CD4-positive, alpha-beta memory T cell (primary cell): ENCODE measurements around the gene PRXL2A. TPM values are rescaled to one million over a fixed set of nuclear protein-coding genes. Genes with fewer than 3 reads are reported as not detected.
"Not testable (repeated sequence)": the region's sequence is repeated elsewhere in the genome, so short reads cannot be mapped to it uniquely, and the experiment has no call there.

ENCODE experiments used
- CTCF ChIA-PET: fragments of 350-600 bp; sonication (Branson Sonifier 250); formaldehyde crosslinking; loops from one replicate; lab custom pipeline; 2021; ENCODE audit warnings: inconsistent platforms; ENCODE audit not compliant: partially characterized antibody; lab: Charles Lee
- POLR2A ChIA-PET: fragments of 350-600 bp; sonication (Branson Sonifier 250); formaldehyde crosslinking; loops from one replicate; lab custom pipeline; 2021; ENCODE audit not compliant: partially characterized antibody; lab: Charles Lee
- DNase-seq, 5 donors: peaks; one replicate each; pipeline versions ENCODE4 v3.0.0 to v3.0.0-alpha.2; 2020 to 2022; ENCODE audit warnings: mixed read lengths in 1 of 5
- H3K27ac ChIP-seq: one replicate; pipeline ENCODE4 v1.7.0; 2013; ENCODE audit warnings: low read depth, low read length
- H3K27me3 ChIP-seq: 2 replicates; pipeline ENCODE4 v1.7.0; 2013; ENCODE audit warnings: mild to moderate bottlenecking, low read length, moderate library complexity; ENCODE audit not compliant: insufficient read depth
- H3K36me3 ChIP-seq: 2 replicates; pipeline ENCODE4 v1.7.0; 2013; ENCODE audit warnings: mild to moderate bottlenecking, low read length, moderate library complexity; ENCODE audit not compliant: insufficient read depth
- H3K4me1 ChIP-seq: 2 replicates; pipeline ENCODE4 v1.7.0; 2013; ENCODE audit warnings: mild to moderate bottlenecking, low read length, moderate library complexity; ENCODE audit not compliant: insufficient read depth
- H3K4me3 ChIP-seq, 2 donors: one replicate each; pipeline ENCODE4 v1.7.0; 2013; ENCODE audit warnings: low read length in 2 of 2, mild to moderate bottlenecking in 1 of 2
- H3K9me3 ChIP-seq, 2 donors: one replicate each; pipeline ENCODE4 v1.7.0; 2013; ENCODE audit warnings: low read length in 2 of 2, control low read depth in 1 of 2; ENCODE audit not compliant: control insufficient read depth in 1 of 2
- H3K27ac Mint-ChIP-seq, 7 donors: one replicate each; pipeline ENCODE4 v1.8.0; 2020 to 2021; ENCODE audit warnings: mixed read lengths in 7 of 7, mild to moderate bottlenecking in 6 of 7, inconsistent platforms in 3 of 7, moderate library complexity in 3 of 7
- H3K27me3 Mint-ChIP-seq, 2 donors: one replicate each; pipeline ENCODE4 v1.8.0; 2020 to 2021; ENCODE audit warnings: mixed read lengths in 2 of 2
- H3K36me3 Mint-ChIP-seq, 2 donors: one replicate each; pipeline ENCODE4 v1.8.0; 2020 to 2021; ENCODE audit warnings: mixed read lengths in 2 of 2, inconsistent platforms in 1 of 2, mild to moderate bottlenecking in 1 of 2
- H3K4me1 Mint-ChIP-seq, 4 donors: one replicate each; pipeline ENCODE4 v1.8.0; 2020 to 2021; ENCODE audit warnings: mixed read lengths in 4 of 4, mild to moderate bottlenecking in 1 of 4
- H3K4me3 Mint-ChIP-seq, 8 donors: one replicate each; pipeline ENCODE4 v1.8.0; 2020 to 2021; ENCODE audit warnings: mixed read lengths in 8 of 8, mild to moderate bottlenecking in 7 of 8, moderate library complexity in 6 of 8, inconsistent platforms in 3 of 8
- H3K9me3 Mint-ChIP-seq, 8 donors: one replicate each; pipeline ENCODE4 v1.8.0; 2020 to 2021; ENCODE audit warnings: mixed read lengths in 8 of 8, mild to moderate bottlenecking in 5 of 8, inconsistent platforms in 3 of 8, moderate library complexity in 1 of 8
- intact Hi-C: fragments of 100-400 bp; cut with micrococcal nuclease; formaldehyde crosslinking; loops from one replicate; pipeline ENCODE4 v1.15.1; 2023
- polyA plus RNA-seq, 2 donors: library from polyadenylated mRNA; unstranded; fragments of 300-500 nt; fragmentation: Illumina TruSeq; gene quantifications; one replicate each; pipeline ENCODE4 v1.2.3, GENCODE V29; 2021
- total RNA-seq, 2 experiments: library from RNA; stranded (reverse); gene quantifications; one replicate each; pipeline ENCODE4 v1.2.3, GENCODE V29; 2021

PRXL2A gene
- total and polyA plus RNA-seq, 4 experiments from 2014 or later = 3.6 to 6.0 (median 4.2) TPM

GRCh38 chr10:80477813-80478212 lies 69.5 kb downstream of the PRXL2A start:
- POLR2A ChIA-PET = interaction anchor here (1.5 to 28.7 kb wide), 6 partner anchors 9 to 26 kb away, joined by 4 to 906 read pairs (median 16); partner anchors contain the start of gene TSPAN14
- intact Hi-C loops = no loop called here
- H3K27ac Mint-ChIP-seq = peak overlapping the region; percentile 61 to 91 (median 76)

GRCh38 chr10:80480373-80480772 lies 72.0 kb downstream of the PRXL2A start:
- DNase-seq = peak in 1 of 5 donors; percentile 4
- H3K27ac ChIP-seq, H3K9me3 ChIP-seq, H3K27me3 Mint-ChIP-seq, H3K4me3 ChIP-seq, intact Hi-C loops, H3K27me3 ChIP-seq, CTCF ChIA-PET: not testable (repeated sequence)
- H3K9me3 Mint-ChIP-seq = peaks cover 0 to 11% (median 3%) of the 10 kb centered on the region in 8 donors
- POLR2A ChIA-PET = interaction anchor here (1.1 to 14.7 kb wide), 2 partner anchors 16 to 17 kb away, joined by 3 to 906 read pairs; partner anchors contain the start of gene TSPAN14
- peaks cover 79% of the 10 kb centered on the region for H3K4me1 ChIP-seq
- peaks cover 53 to 82% (median 70%) of the 10 kb centered on the region in 4 donors for H3K4me1 Mint-ChIP-seq
- peaks cover 16% of the 10 kb centered on the region for H3K36me3 ChIP-seq
- peak overlapping the region in 6 of 7 donors; percentile 52 to 87 (median 74) for H3K27ac Mint-ChIP-seq
- peak overlapping the region in 1 of 8 donors; percentile 73 for H3K4me3 Mint-ChIP-seq
- H3K36me3 Mint-ChIP-seq = peaks cover 50 to 52% of the 10 kb centered on the region in 2 donors

More at GRCh38 chr10:80477813-80478212, 69.5 kb downstream of the PRXL2A start:
- Mint-ChIP-seq H3K9me3 (peaks cover 0 to 11% (median 3%) of the 10 kb centered on the region in 8 donors), H3K4me1 (peaks cover 51 to 82% (median 69%) of the 10 kb centered on the region in 4 donors), H3K27me3 (no peaks in the 10 kb centered on the region), H3K4me3 (peak overlapping the region in 4 of 8 donors; percentile 7 to 68 (median 54)), H3K36me3 (peaks cover 54 to 61% of the 10 kb centered on the region in 2 donors)
- Histone ChIP-seq H3K27me3 (no peaks in the 10 kb centered on the region), H3K27ac (no peak overlapping the region), H3K9me3 (no peaks in the 10 kb centered on the region), H3K36me3 (peaks cover 25% of the 10 kb centered on the region), H3K4me3 (no peak overlapping the region), H3K4me1 (peaks cover 79% of the 10 kb centered on the region)
- CTCF ChIA-PET = interaction anchor here (0.9 to 2.4 kb wide), 9 partner anchors 9 to 33 kb away, joined by 3 to 7 read pairs (median 6); no protein-coding TSS in a partner anchor
- peak in 1 of 5 donors; percentile 47 for DNase-seq

GRCh38 chr10:80480852-80481251 lies 72.5 kb downstream of the PRXL2A start:
- Mint-ChIP-seq H3K27me3 (no peaks in the 10 kb centered on the region), H3K4me3 (peak overlapping the region in 3 of 8 donors; percentile 32 to 57 (median 50)), H3K4me1 (peaks cover 56 to 82% (median 71%) of the 10 kb centered on the region in 4 donors), H3K36me3 (peaks cover 50 to 52% of the 10 kb centered on the region in 2 donors), H3K9me3 (peaks cover 0 to 11% (median 3%) of the 10 kb centered on the region in 8 donors), H3K27ac (peak overlapping the region; percentile 30 to 90 (median 69))
- CTCF ChIA-PET = interaction anchor here (1.8 to 2.5 kb wide), 2 partner anchors 15 to 25 kb away, joined by 4 to 10 read pairs; no protein-coding TSS in a partner anchor
- Histone ChIP-seq H3K27me3 (no peaks in the 10 kb centered on the region), H3K4me3 (no peak overlapping the region), H3K4me1 (peaks cover 79% of the 10 kb centered on the region), H3K27ac (no peak overlapping the region), H3K36me3 (peaks cover 14% of the 10 kb centered on the region), H3K9me3 (no peaks in the 10 kb centered on the region)
- POLR2A ChIA-PET = interaction anchor here (1.1 to 14.7 kb wide), 2 partner anchors 16 to 17 kb away, joined by 3 to 906 read pairs; partner anchors contain the start of gene TSPAN14
- intact Hi-C loops = no loop called here
- DNase-seq = peak in 1 of 5 donors; percentile 9

GRCh38 chr10:80484243-80484642 lies 75.9 kb downstream of the PRXL2A start:
- Histone ChIP-seq H3K4me1 (peaks cover 84% of the 10 kb centered on the region), H3K36me3 (peaks cover 8% of the 10 kb centered on the region), H3K4me3 (no peak overlapping the region), H3K9me3 (no peaks in the 10 kb centered on the region), H3K27ac (peak overlapping the region; percentile 74), H3K27me3 (no peaks in the 10 kb centered on the region)
- peak overlapping the region; percentile 83 to 97 (median 95) for H3K27ac Mint-ChIP-seq
- H3K4me1 Mint-ChIP-seq = peaks cover 72 to 91% (median 82%) of the 10 kb centered on the region in 4 donors
- ChIA-PET POLR2A (interaction anchor here (1.0 to 14.7 kb wide), 5 partner anchors 9 to 76 kb away, joined by 5 to 906 read pairs (median 14); partner anchors contain the start of genes PRXL2A and TSPAN14), CTCF (interaction anchor here (0.7 to 10.8 kb wide), 11 partner anchors 9 to 106 kb away, joined by 3 to 201 read pairs (median 5); no protein-coding TSS in a partner anchor)
- intact Hi-C loops = loop anchor here (1.0 kb wide), 1 partner anchor 13 kb away; no protein-coding TSS in a partner anchor
- DNase-seq = peak in 1 of 5 donors; percentile 53
- no peaks in the 10 kb centered on the region for H3K27me3 Mint-ChIP-seq
- H3K36me3 Mint-ChIP-seq = peaks cover 34 to 41% of the 10 kb centered on the region in 2 donors
- H3K9me3 Mint-ChIP-seq = peaks cover 0 to 3% (median 0%) of the 10 kb centered on the region in 8 donors
- H3K4me3 Mint-ChIP-seq = peak overlapping the region; percentile 67 to 93 (median 82)

- Histone ChIP-seq H3K27me3 (no peaks in the 10 kb centered on the region), H3K36me3 (peaks cover 11% of the 10 kb centered on the region), H3K9me3 (no peaks in the 10 kb centered on the region), H3K27ac (peak overlapping the region; percentile 74), H3K4me3 (peak overlapping the region in 1 of 2 donors; percentile 51), H3K4me1 (peaks cover 89% of the 10 kb centered on the region)
- POLR2A ChIA-PET = interaction anchor here (1.0 to 14.7 kb wide), 6 partner anchors 8 to 77 kb away, joined by 5 to 906 read pairs (median 10); partner anchors contain the start of genes PRXL2A and TSPAN14
- Mint-ChIP-seq H3K27me3 (no peaks in the 10 kb centered on the region), H3K4me1 (peaks cover 76 to 95% (median 86%) of the 10 kb centered on the region in 4 donors), H3K9me3 (peaks cover 0 to 3% (median 0%) of the 10 kb centered on the region in 8 donors), H3K36me3 (peaks cover 39 to 43% of the 10 kb centered on the region in 2 donors), H3K4me3 (peak overlapping the region; percentile 67 to 93 (median 78)), H3K27ac (peak overlapping the region; percentile 83 to 97 (median 94))
- DNase-seq = peak in 4 of 5 donors; percentile 40 to 52 (median 44)
- CTCF ChIA-PET = interaction anchor here (1.1 to 10.8 kb wide), 10 partner anchors 8 to 107 kb away, joined by 3 to 201 read pairs (median 7); no protein-coding TSS in a partner anchor
- intact Hi-C loops = loop anchor here (1.0 kb wide), 3 partner anchors 10 to 18 kb away; no protein-coding TSS in a partner anchor
Measured at GRCh38 chr10:80484676-80485075, 76.3 kb downstream of the PRXL2A start.

- Mint-ChIP-seq H3K4me3 (peak overlapping the region; percentile 70 to 93 (median 82)), H3K27ac (peak overlapping the region; percentile 83 to 97 (median 94)), H3K4me1 (peaks cover 81 to 99% (median 90%) of the 10 kb centered on the region in 4 donors), H3K27me3 (no peaks in the 10 kb centered on the region), H3K9me3 (peaks cover 0 to under 1% (median 0%) of the 10 kb centered on the region in 8 donors), H3K36me3 (peaks cover 41 to 47% of the 10 kb centered on the region in 2 donors)
- H3K27ac ChIP-seq = peak overlapping the region; percentile 74
- H3K36me3 ChIP-seq = peaks cover 18% of the 10 kb centered on the region
- intact Hi-C loops = loop anchor here (1.0 kb wide), 2 partner anchors 9 to 19 kb away; no protein-coding TSS in a partner anchor
- POLR2A ChIA-PET = interaction anchor here (1.0 to 14.7 kb wide), 6 partner anchors 8 to 77 kb away, joined by 5 to 906 read pairs (median 10); partner anchors contain the start of genes PRXL2A and TSPAN14
- no peaks in the 10 kb centered on the region for H3K9me3 ChIP-seq
- peaks cover 95% of the 10 kb centered on the region for H3K4me1 ChIP-seq
- CTCF ChIA-PET = interaction anchor here (1.1 to 10.8 kb wide), 10 partner anchors 8 to 107 kb away, joined by 3 to 201 read pairs (median 10); no protein-coding TSS in a partner anchor
- H3K4me3 ChIP-seq = peak overlapping the region; percentile 43 to 51
- peak in 1 of 5 donors; percentile 43 for DNase-seq
- H3K27me3 ChIP-seq = no peaks in the 10 kb centered on the region
Measured at GRCh38 chr10:80485076-80485945, 77.0 kb downstream of the PRXL2A start.
